ENCODE data around the gene ABTB1.

DNA sequence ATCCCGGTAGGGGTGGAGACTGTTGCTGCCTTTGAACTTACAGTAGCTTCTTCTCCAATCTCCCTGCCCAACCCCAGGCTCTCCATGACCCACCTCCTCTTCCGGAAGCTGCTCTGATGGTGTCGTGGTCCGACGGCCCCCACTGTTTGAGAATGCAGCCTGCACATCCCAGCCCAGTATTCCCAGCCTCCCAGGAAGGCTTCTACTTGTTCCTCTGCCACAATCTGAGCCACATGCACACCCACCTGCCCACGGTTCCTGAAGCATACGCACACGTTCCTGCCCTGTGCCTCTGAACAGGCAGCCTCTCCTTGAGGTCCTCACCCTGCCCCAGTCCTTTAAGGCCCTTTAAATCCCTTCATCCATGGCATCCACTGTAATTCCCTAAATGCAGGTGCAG, 57.4 kb downstream of the ABTB1 start:
- no peak for TF ChIP-seq POLR2A (IDR thresholded peaks at IDR 0.05)
- TF ChIP-seq, protein P1, sequence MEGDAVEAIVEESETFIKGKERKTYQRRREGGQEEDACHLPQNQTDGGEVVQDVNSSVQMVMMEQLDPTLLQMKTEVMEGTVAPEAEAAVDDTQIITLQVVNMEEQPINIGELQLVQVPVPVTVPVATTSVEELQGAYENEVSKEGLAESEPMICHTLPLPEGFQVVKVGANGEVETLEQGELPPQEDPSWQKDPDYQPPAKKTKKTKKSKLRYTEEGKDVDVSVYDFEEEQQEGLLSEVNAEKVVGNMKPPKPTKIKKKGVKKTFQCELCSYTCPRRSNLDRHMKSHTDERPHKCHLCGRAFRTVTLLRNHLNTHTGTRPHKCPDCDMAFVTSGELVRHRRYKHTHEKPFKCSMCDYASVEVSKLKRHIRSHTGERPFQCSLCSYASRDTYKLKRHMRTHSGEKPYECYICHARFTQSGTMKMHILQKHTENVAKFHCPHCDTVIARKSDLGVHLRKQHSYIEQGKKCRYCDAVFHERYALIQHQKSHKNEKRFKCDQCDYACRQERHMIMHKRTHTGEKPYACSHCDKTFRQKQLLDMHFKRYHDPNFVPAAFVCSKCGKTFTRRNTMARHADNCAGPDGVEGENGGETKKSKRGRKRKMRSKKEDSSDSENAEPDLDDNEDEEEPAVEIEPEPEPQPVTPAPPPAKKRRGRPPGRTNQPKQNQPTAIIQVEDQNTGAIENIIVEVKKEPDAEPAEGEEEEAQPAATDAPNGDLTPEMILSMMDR (IDR thresholded peaks at IDR 0.05), result no peak
